ENCODE results near the gene ALG14.
"Not testable (repeated sequence)": the region's sequence is repeated elsewhere in the genome, so short reads cannot be mapped to it uniquely, and the experiment has no call there.

The ALG14 gene, protein sequence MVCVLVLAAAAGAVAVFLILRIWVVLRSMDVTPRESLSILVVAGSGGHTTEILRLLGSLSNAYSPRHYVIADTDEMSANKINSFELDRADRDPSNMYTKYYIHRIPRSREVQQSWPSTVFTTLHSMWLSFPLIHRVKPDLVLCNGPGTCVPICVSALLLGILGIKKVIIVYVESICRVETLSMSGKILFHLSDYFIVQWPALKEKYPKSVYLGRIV
- 3.6 to 4.6 reads per million in 2 donors for total RNA-seq

DNA sequence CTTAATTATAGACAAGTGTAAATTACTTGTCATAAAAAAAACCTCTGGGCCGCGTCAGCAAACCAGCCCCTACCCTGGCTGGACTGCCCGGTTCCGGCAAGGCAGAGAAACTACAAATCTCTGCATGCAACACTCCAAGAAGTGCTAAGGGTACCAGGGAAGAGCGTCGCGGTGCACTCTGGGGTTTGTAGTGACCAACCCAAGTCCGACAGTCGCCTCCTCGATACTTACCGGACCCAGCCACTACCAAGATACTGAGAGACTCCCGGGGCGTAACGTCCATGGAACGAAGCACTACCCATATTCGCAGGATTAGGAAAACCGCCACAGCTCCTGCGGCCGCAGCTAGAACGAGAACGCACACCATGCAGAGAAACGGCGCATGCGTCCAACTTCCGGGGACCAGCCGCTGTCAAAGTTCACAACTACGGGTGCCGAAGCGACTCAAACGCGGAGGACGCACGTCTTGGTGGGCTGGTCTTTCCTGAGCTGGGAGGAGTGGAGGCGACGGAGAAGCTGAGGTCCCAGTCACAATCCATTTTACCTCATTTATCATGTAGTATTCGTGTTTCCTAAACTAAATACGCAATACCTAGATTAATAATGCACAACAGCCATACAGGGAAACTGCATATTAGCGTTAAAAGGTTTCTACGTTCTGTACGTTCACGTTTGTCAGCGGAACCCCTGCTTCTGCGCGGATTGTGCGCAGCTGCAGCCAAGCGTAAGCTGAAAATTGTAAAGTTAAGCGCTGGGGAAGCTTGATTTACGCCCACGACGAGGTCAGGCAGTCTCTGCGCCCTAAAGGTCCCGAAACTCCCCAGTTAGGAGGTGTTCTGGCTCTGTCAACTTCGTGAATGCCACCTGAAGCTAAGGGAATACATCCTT lies at the start of gene ALG14:
Gene ALG14 (minus strand): TSS at position 420 of the 888 bp plus-strand sequence. CDS start 53 bp downstream, at position 367.
- DNase-seq: peak; percentile 62

GRCh38 chr1:95122151-95122697 lies 49.5 kb upstream of the ALG14 start:
- no peak for DNase-seq

GRCh38 chr1:95119273-95119672 lies 46.5 kb upstream of the ALG14 start:
- no peak for DNase-seq

- DNase-seq: no peak
Observed at GRCh38 chr1:95118710-95119109, 46.0 kb upstream of the ALG14 start.

GRCh38 chr1:95118067-95118499 lies 45.3 kb upstream of the ALG14 start:
- DNase-seq: no peak

- DNase-seq: peak; percentile 29
Observed at GRCh38 chr1:95117207-95118066, 44.7 kb upstream of the ALG14 start, which contains the start of gene TLCD4. Gene TLCD4, plus strand, starts transcription at chr1:95117355. Its CDS starts 26,547 bp downstream, at chr1:95143902.

DNA sequence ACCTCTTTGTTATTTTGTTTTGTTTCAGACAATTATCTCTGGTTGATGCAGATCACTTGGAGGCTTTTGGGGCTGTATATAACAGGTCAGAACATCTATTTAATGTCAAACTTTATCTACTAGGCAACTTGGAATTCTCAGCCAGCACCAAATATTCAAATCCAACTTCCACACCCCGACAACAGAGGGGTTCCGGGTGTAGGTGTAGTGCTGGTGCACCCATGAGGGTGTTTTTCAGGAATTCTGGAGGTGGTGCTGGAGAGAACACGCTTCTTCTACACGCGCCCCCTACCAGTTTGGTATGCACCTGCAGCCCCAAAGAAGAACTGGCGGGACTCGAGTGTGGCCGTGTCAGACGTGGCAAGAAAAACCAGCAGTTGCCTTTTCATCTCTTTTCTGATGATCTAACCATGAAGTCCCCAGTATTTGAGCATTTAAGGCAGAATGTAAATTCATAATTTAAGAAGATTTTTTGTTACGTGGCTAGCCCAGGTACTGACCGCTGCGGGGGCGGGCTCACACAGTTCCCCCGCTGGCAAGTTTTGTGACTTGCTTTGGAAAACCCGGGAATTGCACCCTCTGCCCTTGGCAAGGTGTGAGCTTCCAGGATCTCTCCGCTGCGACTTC lies 43.9 kb upstream of the ALG14 start:
- no peak for DNase-seq

GRCh38 chr1:95115708-95116137 lies 43.0 kb upstream of the ALG14 start:
- no peak for DNase-seq

DNA sequence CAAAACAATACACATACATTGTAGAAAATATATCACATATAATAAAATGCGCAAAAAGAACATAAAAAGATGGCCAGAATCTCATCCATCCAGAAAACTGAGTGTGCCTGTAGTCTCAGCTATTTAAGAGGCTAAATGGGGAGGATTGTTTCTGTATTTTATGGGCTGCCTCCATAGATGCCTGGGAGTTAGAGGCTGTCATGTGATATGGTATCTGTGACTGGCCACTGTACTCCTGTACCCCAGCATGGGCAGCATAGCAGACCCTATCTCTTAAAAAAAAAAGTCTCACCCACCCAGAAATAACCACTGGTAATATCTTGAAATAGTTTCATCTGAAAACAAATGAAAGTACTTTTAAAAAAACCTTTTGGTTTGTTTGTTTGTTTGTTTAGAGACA lies 40.9 kb upstream of the ALG14 start:
- no peak for DNase-seq

DNA sequence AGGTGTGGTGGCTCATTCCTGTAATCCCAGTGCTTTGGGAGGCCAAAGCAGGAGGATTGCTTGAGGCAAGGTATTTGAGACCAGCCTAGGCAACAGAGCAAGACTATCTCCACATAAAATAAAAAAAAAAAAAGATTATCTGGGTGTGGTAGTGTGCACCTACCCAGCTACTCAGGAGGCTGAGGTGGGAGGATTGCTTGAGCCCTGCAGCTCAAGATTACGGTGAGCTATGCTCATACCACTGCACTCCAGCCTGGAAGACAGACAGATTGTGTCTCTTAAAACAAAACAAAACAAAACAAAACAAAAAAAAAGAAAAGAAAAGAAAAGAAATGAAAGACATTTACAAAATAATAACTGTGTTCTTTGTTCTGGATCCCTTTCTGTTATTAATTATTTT lies 38.3 kb upstream of the ALG14 start:
- DNase-seq: no peak

DNA sequence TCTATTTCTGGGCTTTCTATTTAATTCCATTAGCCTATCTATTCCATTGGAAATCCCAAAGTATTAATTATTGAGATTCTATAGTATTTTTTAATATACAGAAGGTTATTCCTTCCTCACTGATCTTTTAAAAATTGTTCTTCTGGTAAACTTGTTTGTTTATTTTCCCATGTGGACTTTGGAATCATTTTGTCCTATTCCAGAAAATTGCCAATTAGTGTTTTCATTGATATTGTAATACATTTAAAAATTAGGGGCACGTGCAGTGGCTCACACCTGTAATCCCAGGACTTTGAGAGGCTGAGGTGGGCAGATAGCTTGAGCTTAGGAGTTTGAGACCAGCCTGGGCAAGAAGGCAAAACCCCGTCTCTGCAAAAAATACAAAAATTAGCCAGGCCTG lies 36.0 kb upstream of the ALG14 start:
- DNase-seq: no peak

- no peak for DNase-seq
Observed at GRCh38 chr1:95098196-95098595, 25.4 kb upstream of the ALG14 start.

GRCh38 chr1:95097426-95097825 lies 24.7 kb upstream of the ALG14 start:
- DNase-seq: no peak

- DNase-seq: no peak
Observed at GRCh38 chr1:95096218-95096841, 23.6 kb upstream of the ALG14 start.

- DNase-seq: no peak
Observed at GRCh38 chr1:95095833-95096217, 23.1 kb upstream of the ALG14 start.

DNA sequence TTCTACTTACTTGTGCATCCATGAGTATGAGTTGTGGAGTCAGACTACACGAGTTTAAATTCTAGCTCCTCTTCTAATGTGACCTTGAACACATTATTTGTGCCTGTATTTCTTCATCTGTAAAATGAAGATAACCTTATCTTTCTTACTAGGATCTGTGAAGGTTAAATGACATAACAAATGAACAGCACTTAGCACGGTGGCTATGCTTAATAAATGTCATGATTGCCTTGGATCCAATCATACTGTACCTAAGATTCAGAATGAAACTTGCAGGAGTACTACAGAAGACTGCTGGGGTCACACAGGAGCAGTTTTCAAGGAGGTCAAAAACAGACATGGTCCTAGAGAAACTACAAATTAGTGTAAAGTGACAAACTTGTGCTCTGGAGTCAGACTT lies 22.2 kb upstream of the ALG14 start:
- no peak for DNase-seq

DNA sequence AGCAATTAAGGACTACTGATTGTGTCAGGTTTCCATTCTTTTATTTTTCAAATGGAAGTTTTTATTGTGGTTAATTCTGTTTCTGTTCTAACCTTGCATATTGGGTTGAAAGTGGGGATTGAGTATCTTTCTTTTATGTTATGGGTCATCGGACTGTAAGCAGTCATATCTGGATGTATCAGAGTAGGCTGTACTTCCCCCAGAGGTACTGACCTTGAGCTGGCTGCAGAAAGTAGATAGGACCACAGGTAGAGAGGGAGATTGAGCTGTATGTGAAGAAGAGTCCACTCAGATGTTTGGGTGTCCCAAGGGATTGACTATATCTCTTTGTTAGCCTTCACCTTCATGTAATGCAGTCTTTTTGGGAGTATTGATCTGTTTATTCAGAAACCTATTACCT lies 20.5 kb upstream of the ALG14 start:
- no peak for DNase-seq

GRCh38 chr1:95092891-95093290 lies 20.1 kb upstream of the ALG14 start:
- DNase-seq: not testable (repeated sequence)

DNA sequence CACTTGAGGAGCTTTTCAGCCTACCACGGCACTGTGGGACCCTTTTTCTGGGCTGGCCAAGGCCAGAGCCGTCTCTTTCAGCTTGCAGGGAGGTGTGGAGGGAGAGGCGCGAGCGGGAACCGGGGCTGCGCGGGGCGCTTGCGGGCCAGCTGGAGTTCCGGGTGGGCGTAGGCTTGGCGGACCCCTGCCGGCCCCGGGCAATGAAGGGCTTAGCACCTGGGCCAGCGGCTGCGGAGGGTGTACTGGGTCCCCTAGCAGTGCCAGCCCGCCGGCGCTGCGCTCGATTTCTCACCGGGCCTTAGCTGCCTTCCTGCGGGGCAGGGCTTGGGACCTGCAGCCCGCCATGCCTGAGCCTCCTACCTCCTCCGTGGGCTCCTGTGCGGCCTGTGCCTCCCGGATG lies 18.5 kb upstream of the ALG14 start:
- DNase-seq: not testable (repeated sequence)

DNA sequence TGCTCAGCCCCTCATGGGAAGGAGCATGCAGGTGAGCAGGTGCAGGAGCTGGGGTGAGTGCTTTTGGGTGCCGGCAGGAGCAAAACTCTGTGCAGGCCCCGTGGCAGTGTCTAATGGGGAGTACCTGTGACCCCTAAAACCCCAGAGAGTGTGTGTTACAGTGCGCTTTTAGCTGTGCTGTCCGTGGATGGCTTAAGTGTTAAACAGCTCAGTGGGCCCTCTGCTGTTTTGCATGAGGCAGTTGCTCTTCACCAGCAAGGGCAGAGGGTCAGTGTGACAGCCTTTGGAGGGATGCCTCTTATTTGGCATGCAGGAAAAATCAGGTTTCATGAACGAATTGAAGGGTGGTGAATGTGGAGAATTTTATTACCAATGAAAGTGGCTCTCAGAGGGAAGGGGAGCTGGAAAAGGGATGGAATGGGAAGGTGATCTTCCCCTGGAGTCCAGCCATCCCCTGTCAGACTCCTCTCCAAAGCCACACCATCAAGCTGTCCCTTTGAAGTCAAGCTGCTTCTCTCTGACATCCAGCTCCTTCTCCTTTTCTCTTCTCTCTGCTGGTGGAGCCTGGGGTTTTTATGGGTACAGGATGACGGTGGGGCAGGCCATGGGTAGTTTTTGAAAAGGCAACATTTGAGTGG lies 17.0 kb upstream of the ALG14 start:
- DNase-seq: no peak

DNA sequence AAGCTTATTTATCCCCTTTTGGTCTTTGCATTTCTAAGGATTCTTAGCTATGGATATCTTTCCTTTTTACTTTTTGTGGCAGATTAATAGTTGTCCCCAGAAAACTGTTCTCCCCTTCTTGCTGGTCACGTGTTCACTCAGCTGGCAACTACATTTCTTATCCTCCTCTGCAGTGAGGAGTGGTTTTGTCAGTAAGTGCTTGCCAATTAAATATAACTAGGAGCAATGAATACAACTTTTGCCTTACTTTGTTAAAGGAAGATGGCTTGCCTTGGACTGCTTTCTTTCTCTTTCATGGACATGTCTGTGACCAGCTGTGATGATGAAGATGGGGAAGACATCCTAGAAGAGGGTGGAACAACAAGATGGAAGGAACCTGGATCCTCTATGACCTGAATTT lies 15.6 kb upstream of the ALG14 start:
- DNase-seq: no peak
